ENCODE results near the gene SV2B. TPM values are rescaled to one million over a fixed set of nuclear protein-coding genes. Genes with fewer than 3 reads are reported as not detected.
"Not testable (repeated sequence)": the region's sequence is repeated elsewhere in the genome, so short reads cannot be mapped to it uniquely, and the experiment has no call there.

Gene SV2B
- total and polyA plus RNA-seq, 2 donors, result 1.2 to 4.5 TPM

DNA sequence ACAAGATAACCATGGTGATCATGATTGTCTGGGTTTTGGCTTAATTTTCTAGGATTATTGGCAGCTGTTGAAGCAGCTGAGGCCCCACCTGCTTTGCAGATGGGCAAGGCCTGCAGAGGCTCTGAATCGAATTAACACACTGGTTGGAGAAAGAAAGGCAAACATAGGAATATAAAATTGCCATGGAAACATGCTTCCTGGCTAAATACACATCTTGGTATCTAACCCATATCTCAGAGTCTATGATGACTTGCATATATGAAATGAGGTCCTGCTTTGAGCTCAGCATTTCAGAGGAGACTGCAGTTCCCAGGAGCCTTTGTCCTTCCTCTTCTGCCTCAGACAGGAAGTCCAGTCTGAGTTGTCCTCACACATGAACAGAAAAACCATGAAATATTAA, 24.3 kb upstream of the SV2B start:
- Histone ChIP-seq H3K4me1 (ENCODE audit: insufficient read depth) (no peaks in the 10 kb centered on the region), H3K36me3 (ENCODE audit: insufficient read depth) (no peaks in the 10 kb centered on the region), H3K4me3 (ENCODE audit: low read depth, low read length) (no peak overlapping the region), H3K27ac (ENCODE audit: low read depth) (no peak overlapping the region)
- WGBS, result 66% methylated on average over 1 of the region's 1 CpG
- DNase-seq (ENCODE audit: extremely low spot score), result no peak

DNA sequence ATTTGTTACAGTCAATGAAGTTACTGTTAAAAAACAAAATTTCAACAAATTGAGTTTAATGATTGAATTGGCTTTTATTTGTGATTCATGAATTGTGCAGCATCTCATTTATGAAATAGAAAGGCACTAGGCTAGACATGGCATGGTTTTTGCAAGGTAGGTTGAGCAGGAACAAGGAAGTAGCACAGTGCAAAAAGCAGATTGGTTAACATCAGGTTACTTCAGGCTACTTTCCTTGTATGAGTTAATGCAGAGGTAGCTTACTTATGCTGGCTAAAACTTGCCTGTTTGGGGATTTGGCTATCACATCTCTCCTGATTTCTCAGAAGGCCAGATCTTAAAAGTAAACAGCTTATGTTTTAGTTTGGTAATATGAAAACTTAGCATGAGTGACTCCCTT, 23.0 kb upstream of the SV2B start:
- no peak for DNase-seq (ENCODE audit: extremely low spot score)
- no peaks in the 10 kb centered on the region for H3K36me3 ChIP-seq (ENCODE audit: insufficient read depth)

DNA sequence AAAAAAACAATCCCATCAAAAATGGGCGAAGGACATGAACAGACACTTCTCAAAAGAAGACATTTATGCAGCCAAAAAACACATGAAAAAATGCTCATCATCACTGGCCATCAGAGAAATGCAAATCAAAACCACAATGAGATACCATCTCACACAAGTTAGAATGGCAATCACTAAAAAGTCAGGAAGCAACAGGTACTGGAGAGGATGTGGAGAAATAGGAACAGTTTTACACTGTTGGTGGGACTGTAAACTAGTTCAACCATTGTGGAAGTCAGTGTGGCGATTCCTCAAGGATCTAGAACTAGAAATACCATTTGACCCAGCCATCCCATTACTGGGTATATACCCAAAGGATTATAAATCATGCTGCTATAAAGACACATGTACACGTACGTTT, 6.2 kb upstream of the SV2B start:
- H3K4me1 ChIP-seq (ENCODE audit: insufficient read depth); H3K4me3 ChIP-seq (ENCODE audit: low read depth, low read length); DNase-seq (ENCODE audit: extremely low spot score); H3K36me3 ChIP-seq (ENCODE audit: insufficient read depth); H3K27ac ChIP-seq (ENCODE audit: low read depth): not testable (repeated sequence)
- WGBS, result 87% methylated on average over 3 of the region's 4 CpGs

More for the DNA sequence above, 23.0 kb upstream of the SV2B start:
- Histone ChIP-seq H3K4me3 (ENCODE audit: low read depth, low read length) (no peak overlapping the region), H3K27ac (ENCODE audit: low read depth) (no peak overlapping the region), H3K4me1 (ENCODE audit: insufficient read depth) (no peaks in the 10 kb centered on the region)

DNA sequence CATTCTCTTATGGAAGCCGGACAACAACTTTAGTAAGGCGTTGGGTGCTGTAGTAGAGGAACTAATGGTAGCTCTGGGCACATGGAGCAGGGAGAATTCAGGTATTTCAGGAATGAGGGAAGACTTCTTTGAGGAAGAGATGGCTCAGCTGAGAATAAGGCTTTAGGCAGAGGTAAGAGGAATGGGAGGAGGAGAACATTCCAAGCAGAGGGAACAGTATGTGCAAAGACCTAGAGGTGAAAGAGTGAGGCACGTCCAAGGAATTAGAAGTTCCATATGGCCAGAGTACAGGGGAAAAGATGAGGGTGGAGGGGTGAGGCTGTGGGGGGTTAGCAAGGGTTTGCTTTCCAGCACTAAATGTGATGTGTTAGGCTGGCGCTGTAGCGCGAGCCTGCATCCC, 1.6 kb upstream of the SV2B start:
- no peak overlapping the region for H3K27ac ChIP-seq (ENCODE audit: low read depth)
- H3K4me1 ChIP-seq (ENCODE audit: insufficient read depth), result no peaks in the 10 kb centered on the region
- DNase-seq (ENCODE audit: extremely low spot score), result no peak
- WGBS, result 90% methylated on average over 6 of the region's 6 CpGs
- H3K4me3 ChIP-seq (ENCODE audit: low read depth, low read length), result no peak overlapping the region
- H3K36me3 ChIP-seq (ENCODE audit: insufficient read depth), result no peaks in the 10 kb centered on the region

DNA sequence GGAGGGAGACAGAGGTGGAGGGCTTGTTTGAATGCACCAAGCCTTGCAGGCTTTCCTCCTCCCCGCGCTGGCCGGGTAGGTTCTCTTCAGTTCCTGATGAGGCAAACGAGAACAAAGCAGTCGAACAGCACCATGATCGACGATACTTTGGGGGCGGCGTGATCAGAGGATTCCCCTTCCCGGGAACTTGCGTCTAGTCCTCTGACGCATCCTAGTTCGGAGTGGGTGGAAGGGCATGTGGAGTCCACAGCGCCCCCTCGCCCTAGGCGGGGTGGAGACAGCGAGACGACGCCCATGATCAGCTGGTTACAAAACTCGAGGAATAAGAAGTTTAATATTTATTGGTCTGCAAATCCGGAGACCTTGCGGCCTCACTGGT, 452 bp upstream of the SV2B start:
- Histone ChIP-seq H3K36me3 (ENCODE audit: insufficient read depth) (no peaks in the 10 kb centered on the region), H3K4me1 (ENCODE audit: insufficient read depth) (no peaks in the 10 kb centered on the region), H3K4me3 (ENCODE audit: low read depth, low read length) (peak overlapping the region; percentile 37), H3K27ac (ENCODE audit: low read depth) (no peak overlapping the region)
- under 1% methylated on average over 22 of the region's 22 CpGs for WGBS
- no peak for DNase-seq (ENCODE audit: extremely low spot score)

DNA sequence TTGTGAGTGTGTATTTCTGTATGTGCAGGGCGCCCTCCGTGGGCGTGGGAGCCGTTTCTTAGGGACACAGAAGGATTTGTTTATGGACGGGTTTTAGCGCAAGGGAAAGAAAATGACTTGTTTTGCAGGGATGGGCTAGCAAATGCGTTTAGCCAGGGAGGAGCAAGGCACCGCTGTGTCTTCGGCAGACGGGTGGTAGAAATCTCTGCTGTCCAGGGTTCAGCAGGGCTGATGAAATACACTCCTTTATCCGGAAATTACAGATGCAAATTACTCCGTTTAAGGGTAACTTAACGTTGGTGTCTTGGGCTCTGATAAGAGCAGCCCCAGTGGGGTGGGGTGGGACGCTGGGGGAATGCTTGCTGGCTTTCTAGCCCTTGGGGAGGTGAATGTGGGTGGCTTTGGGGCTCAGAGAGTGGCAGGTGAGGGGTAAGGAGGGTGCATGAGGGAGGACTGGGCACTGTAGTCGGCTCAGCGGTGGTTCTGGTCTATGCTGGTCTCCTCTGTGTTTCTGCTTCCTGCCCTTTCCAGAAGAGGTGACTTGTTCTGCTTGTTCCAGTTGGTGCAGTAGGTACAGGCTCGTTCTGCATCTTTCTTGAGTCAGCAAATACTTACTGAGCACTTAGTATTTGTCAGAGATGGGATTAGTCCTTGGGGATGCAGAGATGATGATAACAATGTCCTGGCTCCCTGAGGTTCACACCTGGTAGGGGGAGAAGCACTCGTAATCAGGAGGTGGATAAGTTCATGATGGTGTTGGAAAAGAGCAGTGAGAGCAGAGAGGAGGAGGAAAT, 954 bp downstream of the SV2B start:
- Histone ChIP-seq H3K27ac (ENCODE audit: low read depth) (no peak overlapping the region), H3K4me1 (ENCODE audit: insufficient read depth) (no peaks in the 10 kb centered on the region), H3K36me3 (ENCODE audit: insufficient read depth) (no peaks in the 10 kb centered on the region), H3K4me3 (ENCODE audit: low read depth, low read length) (peak overlapping the region; percentile 37)
- 8% methylated on average over 18 of the region's 18 CpGs for WGBS
- DNase-seq (ENCODE audit: extremely low spot score), result no peak

DNA sequence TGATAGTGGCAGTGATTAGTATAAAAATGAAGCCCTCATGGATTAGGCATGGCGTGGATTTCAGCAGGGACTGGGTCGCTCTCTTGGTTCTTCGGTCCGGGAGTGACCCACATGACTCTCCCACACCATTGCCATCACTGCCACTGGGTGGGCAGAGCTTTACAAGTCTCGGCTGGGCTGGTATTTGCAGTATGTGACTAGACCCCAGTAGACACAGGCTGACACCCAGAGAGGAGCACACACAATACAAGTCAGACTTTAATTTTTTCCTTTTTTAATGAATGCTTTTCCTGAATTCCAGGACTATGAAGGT, 1.5 kb downstream of the SV2B start:
- WGBS, result 56% methylated on average over 5 of the region's 5 CpGs
- H3K36me3 ChIP-seq (ENCODE audit: insufficient read depth), result no peaks in the 10 kb centered on the region
- H3K4me3 ChIP-seq (ENCODE audit: low read depth, low read length), result no peak overlapping the region
- no peaks in the 10 kb centered on the region for H3K4me1 ChIP-seq (ENCODE audit: insufficient read depth)
- no peak overlapping the region for H3K27ac ChIP-seq (ENCODE audit: low read depth)
- no peak for DNase-seq (ENCODE audit: extremely low spot score)

DNA sequence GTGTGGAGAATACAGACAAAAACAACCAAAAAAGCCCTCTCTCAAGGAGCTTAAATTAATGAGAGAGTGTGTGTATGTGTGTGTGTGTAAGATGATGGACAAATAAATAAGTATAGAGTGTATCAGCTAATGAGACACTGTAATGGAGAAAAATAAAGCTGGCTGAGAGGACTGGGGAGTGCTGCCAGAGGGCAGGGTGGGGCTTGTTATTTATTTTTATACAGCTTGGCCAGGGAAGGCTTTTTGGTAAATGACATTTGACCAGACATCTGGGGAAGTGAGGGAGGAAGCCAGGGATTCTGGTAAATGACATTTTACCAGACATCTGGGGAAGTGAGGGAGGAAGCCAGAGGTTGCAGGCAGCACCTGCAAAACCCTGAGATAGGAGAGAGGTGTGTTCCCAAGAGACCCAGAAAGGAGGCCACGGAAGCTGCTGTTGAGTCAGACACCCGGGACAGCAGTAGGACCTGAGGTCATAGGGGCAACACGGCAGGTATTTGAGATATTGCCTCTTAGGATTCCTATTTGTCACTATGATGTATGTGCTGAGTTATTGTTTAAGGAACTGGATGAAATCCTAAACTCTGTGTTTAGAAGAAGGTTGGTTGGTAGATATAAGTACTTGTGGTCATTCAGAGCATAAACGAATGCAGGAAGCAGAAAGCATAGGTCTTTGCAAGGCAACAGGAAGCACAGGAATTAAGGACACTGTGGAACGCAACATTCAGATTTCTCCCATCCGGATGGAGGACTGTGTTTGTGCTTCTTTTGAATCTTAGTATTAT, 2.7 kb downstream of the SV2B start:
- no peak overlapping the region for H3K4me3 ChIP-seq (ENCODE audit: low read depth, low read length)
- no peaks in the 10 kb centered on the region for H3K4me1 ChIP-seq (ENCODE audit: insufficient read depth)
- H3K27ac ChIP-seq (ENCODE audit: low read depth), result no peak overlapping the region
- DNase-seq (ENCODE audit: extremely low spot score), result no peak
- 42% methylated on average over 6 of the region's 6 CpGs for WGBS
- H3K36me3 ChIP-seq (ENCODE audit: insufficient read depth), result no peaks in the 10 kb centered on the region

DNA sequence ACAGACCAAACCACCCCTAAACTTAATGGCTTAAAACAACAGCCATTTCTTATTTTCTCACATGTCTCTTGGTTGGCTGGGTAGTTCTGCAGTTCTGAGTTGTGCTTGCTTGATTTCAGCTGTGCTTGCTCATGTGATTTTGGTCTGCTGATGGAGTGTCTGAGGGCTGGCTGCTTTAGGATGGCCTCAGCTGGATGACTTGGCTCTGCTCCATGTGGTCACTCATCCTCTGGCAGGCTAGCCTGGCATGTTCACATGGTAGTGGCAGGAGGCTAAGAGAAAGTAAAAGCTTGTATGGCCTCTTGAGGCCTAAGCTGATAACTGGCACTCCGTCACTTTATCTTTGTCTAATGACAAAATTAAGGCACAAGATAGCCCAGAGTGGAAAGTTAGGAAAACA, 4.1 kb downstream of the SV2B start:
- Histone ChIP-seq H3K36me3 (ENCODE audit: insufficient read depth) (no peaks in the 10 kb centered on the region), H3K4me1 (ENCODE audit: insufficient read depth) (no peaks in the 10 kb centered on the region), H3K27ac (ENCODE audit: low read depth) (no peak overlapping the region), H3K4me3 (ENCODE audit: low read depth, low read length) (no peak overlapping the region)
- DNase-seq (ENCODE audit: extremely low spot score), result no peak
- 84% methylated on average over 1 of the region's 1 CpG for WGBS

DNA sequence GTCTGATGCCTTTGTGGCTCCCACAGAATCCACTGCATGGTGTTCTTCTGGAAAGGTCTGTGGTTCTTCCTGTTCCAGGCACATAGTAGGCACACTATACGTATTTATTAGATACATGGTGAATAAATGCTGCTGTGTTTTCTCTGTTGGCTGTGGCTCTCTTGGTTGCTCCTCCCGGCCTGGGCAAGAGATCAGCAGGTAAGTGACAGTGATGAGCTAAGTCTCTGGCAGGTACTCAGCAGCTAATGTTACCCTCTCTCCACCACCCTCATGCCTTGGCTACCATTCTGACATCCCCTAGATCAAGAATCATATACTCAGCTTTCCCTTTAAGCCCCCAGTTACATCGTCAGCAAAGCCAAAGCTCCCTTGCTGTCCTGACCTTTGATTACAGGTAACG, 8.4 kb downstream of the SV2B start:
- Histone ChIP-seq H3K36me3 (ENCODE audit: insufficient read depth) (no peaks in the 10 kb centered on the region), H3K27ac (ENCODE audit: low read depth) (no peak overlapping the region), H3K4me3 (ENCODE audit: low read depth, low read length) (no peak overlapping the region), H3K4me1 (ENCODE audit: insufficient read depth) (no peaks in the 10 kb centered on the region)
- no peak for DNase-seq (ENCODE audit: extremely low spot score)
- WGBS, result 81% methylated on average over 4 of the region's 4 CpGs

DNA sequence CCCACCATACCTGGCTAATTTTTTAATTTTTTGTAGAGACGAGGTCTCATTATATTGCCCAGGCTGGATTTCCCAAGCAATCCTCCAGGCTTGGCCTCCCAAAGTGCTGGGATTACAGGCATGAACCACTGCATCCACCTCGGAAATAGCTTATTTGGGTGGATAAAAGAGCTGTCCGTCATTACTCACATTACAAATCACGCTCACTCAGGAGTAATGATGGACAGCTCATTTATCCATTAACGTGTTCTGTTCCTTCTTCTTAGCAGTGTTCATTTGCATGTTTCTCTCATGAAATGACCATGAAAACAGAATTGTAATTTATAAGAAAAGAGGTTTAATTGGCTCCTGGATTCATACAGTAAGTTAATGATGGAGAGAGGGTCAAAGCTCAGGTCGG, 9.8 kb downstream of the SV2B start:
- Histone ChIP-seq H3K36me3 (ENCODE audit: insufficient read depth) (no peaks in the 10 kb centered on the region), H3K4me3 (ENCODE audit: low read depth, low read length) (no peak overlapping the region), H3K27ac (ENCODE audit: low read depth) (no peak overlapping the region), H3K4me1 (ENCODE audit: insufficient read depth) (no peaks in the 10 kb centered on the region)
- WGBS, result 78% methylated on average over 6 of the region's 6 CpGs
- DNase-seq (ENCODE audit: extremely low spot score), result no peak

DNA sequence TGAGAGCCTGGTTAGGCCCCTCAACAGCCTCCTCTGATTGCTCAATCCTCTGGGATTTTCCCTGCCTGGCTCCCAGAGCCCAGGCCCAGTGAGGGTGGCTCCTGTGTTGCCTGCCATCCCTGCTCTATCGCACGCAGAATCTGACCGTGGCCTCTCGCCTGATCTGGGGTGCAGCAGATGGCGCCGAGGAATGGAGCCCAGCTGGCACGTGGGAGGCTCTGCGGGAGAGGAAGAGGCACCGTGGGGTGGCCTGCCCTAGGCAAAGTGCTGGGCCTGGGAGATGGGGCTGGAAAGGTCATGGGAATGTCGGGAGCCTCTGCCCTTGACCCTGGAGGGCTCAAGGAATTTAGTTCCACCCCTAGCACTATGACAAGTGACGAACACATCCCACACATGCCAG, 10.3 kb downstream of the SV2B start:
- no peaks in the 10 kb centered on the region for H3K36me3 ChIP-seq (ENCODE audit: insufficient read depth)
- 78% methylated on average over 11 of the region's 11 CpGs for WGBS
- H3K4me1 ChIP-seq (ENCODE audit: insufficient read depth), result no peaks in the 10 kb centered on the region
- no peak overlapping the region for H3K27ac ChIP-seq (ENCODE audit: low read depth)
- no peak for DNase-seq (ENCODE audit: extremely low spot score)
- no peak overlapping the region for H3K4me3 ChIP-seq (ENCODE audit: low read depth, low read length)

DNA sequence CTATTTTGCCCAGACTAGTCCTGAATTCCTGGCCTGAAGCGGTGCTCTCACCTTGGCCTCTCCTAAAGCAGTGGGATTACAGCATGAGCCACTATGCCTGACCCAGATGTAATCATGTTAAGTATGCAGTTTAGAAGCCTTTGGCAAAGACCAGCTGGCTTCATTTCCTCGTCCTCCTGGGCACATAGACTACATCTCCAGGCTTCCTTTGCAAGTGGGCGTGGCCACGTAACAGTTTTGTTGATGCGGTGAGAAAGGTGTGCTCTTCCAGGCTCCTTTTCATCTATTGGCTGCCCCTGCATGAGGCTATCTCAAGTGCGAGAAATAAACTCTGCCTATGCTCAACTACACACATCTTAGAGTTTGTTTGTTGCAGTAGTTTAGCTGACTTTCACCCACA, 13.0 kb downstream of the SV2B start:
- Histone ChIP-seq H3K27ac (ENCODE audit: low read depth) (no peak overlapping the region), H3K4me1 (ENCODE audit: insufficient read depth) (no peaks in the 10 kb centered on the region), H3K36me3 (ENCODE audit: insufficient read depth) (no peaks in the 10 kb centered on the region), H3K4me3 (ENCODE audit: low read depth, low read length) (no peak overlapping the region)
- DNase-seq (ENCODE audit: extremely low spot score), result no peak
- 61% methylated on average over 6 of the region's 6 CpGs for WGBS

DNA sequence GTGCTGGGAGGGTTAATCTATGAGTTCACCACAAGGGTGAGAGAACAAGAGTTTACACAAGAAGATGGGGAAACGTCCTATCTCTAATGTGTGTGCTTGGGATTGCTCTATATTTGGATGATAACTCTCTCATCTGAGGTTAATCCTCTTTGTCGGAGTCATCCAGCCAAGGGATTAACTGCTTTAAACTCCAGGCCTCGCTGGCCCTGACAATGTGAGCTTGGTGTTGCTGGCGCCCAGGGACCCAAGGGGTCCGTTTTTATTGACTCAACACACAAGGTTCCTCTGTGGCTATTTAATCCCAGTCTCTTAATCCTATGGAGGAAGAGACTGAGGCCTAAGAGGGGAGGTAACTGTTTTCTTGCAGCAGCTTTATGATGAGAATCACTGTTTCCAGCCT, 14.2 kb downstream of the SV2B start:
- Histone ChIP-seq H3K4me3 (ENCODE audit: low read depth, low read length) (no peak overlapping the region), H3K4me1 (ENCODE audit: insufficient read depth) (no peaks in the 10 kb centered on the region), H3K27ac (ENCODE audit: low read depth) (no peak overlapping the region), H3K36me3 (ENCODE audit: insufficient read depth) (no peaks in the 10 kb centered on the region)
- WGBS, result 32% methylated on average over 5 of the region's 5 CpGs
- no peak for DNase-seq (ENCODE audit: extremely low spot score)

Measured in urinary bladder (tissue), 4 donors.